ENCODE measurements around the gene KLF16.

Gene KLF16

GRCh38 chr19:1859331-1859781 lies 4.0 kb downstream of the KLF16 start:
- no peak for TF ChIP-seq FOXK2 (IDR thresholded peaks at IDR 0.05)
- TF ChIP-seq FOXA1 (IDR thresholded peaks at IDR 0.05) = no peak
- TF ChIP-seq BHLHE40 (IDR thresholded peaks at IDR 0.05; ENCODE audit: borderline replicate concordance) = no peak
- TF ChIP-seq NFRKB (IDR thresholded peaks at IDR 0.05) = no peak
- no peak for TF ChIP-seq TARDBP (IDR thresholded peaks at IDR 0.05)
- ChIA-PET CTCF (no interaction called here), POLR2A (no interaction called here)
- no peak for DNase-seq (ENCODE audit: extremely low spot score)

DNA sequence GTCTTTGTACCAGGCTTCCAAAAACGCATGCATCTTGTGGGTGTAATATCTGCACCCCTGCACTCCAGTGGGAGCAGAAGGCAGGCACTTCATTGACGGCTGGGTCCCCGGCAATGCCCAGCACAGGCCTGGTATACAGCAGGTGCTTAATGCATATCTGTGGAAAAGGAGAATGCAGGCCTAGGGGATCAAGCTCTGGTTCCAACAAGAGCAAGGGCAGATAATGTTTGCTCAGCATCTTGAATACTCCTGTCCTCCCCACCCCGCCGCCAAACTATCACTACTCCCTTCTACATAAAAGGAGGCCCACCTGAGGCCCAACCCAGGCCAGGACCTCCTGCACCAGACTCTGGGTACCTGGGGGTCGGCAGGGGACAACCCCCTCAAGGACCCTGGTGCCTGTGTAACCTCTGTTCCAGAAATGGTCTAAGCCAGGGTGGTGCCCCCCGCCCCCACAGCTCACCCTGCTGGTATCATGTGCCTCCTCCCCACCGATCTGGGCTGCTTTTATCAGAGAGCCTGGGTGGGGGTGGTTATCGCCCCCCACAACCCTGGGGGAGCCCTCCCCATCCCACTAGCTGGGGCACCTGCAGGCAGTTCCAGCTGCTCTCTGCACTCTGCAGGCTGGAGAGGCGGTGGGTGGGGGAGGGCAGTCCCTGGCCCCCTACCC lies 4.8 kb downstream of the KLF16 start:
- ChIA-PET POLR2A (interaction anchor here (1.4 kb wide), 1 partner anchor 17 kb away, joined by 11 read pairs; no protein-coding TSS in a partner anchor), CTCF (interaction anchor here (0.6 to 2.0 kb wide), 4 partner anchors 10 to 469 kb away, joined by 3 to 6 read pairs (median 4); no protein-coding TSS in a partner anchor)
- TF ChIP-seq ZNF384 (IDR thresholded peaks at IDR 0.05) (no peak), NFRKB (IDR thresholded peaks at IDR 0.05) (no peak), FOXK2 (IDR thresholded peaks at IDR 0.05) (no peak), ELF4 (IDR thresholded peaks at IDR 0.05) (no peak), LEF1 (IDR thresholded peaks at IDR 0.05; ENCODE audit: borderline replicate concordance) (no peak), FOXM1 (IDR thresholded peaks at IDR 0.05; ENCODE audit: borderline replicate concordance) (no peak), BHLHE40 (IDR thresholded peaks at IDR 0.05; ENCODE audit: borderline replicate concordance) (no peak), FOXA1 (IDR thresholded peaks at IDR 0.05) (no peak), ARNT (IDR thresholded peaks at IDR 0.05) (no peak), TARDBP (IDR thresholded peaks at IDR 0.05) (no peak), SP1 (IDR thresholded peaks at IDR 0.05) (no peak), CTBP1 (IDR thresholded peaks at IDR 0.05; ENCODE audit: borderline replicate concordance) (no peak), SUZ12 (IDR thresholded peaks at IDR 0.05) (no peak), HDGF (IDR thresholded peaks at IDR 0.05; ENCODE audit: borderline replicate concordance) (no peak), L3MBTL2 (conservative IDR thresholded peaks at IDR 0.05) (no peak)
- TF ChIP-seq, protein P1, sequence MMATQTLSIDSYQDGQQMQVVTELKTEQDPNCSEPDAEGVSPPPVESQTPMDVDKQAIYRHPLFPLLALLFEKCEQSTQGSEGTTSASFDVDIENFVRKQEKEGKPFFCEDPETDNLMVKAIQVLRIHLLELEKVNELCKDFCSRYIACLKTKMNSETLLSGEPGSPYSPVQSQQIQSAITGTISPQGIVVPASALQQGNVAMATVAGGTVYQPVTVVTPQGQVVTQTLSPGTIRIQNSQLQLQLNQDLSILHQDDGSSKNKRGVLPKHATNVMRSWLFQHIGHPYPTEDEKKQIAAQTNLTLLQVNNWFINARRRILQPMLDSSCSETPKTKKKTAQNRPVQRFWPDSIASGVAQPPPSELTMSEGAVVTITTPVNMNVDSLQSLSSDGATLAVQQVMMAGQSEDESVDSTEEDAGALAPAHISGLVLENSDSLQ (IDR thresholded peaks at IDR 0.05) = no peak
- no peak for DNase-seq (ENCODE audit: extremely low spot score)

- no peak for TF ChIP-seq BHLHE40 (IDR thresholded peaks at IDR 0.05; ENCODE audit: borderline replicate concordance)
- no peak for TF ChIP-seq HDGF (IDR thresholded peaks at IDR 0.05; ENCODE audit: borderline replicate concordance)
- TF ChIP-seq L3MBTL2 (conservative IDR thresholded peaks at IDR 0.05) = no peak
- no peak for TF ChIP-seq SUZ12 (IDR thresholded peaks at IDR 0.05)
- no peak for TF ChIP-seq TARDBP (IDR thresholded peaks at IDR 0.05)
- TF ChIP-seq CTBP1 (IDR thresholded peaks at IDR 0.05; ENCODE audit: borderline replicate concordance) = no peak
- TF ChIP-seq LEF1 (IDR thresholded peaks at IDR 0.05; ENCODE audit: borderline replicate concordance) = no peak
- no peak for TF ChIP-seq NFRKB (IDR thresholded peaks at IDR 0.05)
- TF ChIP-seq FOXA1 (IDR thresholded peaks at IDR 0.05) = no peak
- no peak for TF ChIP-seq SP1 (IDR thresholded peaks at IDR 0.05)
- TF ChIP-seq, protein P1 (IDR thresholded peaks at IDR 0.05) = no peak
- TF ChIP-seq FOXM1 (IDR thresholded peaks at IDR 0.05; ENCODE audit: borderline replicate concordance) = no peak
- no peak for TF ChIP-seq ARNT (IDR thresholded peaks at IDR 0.05)
- no peak for TF ChIP-seq ZNF384 (IDR thresholded peaks at IDR 0.05)
- TF ChIP-seq ELF4 (IDR thresholded peaks at IDR 0.05) = no peak
- no peak for DNase-seq (ENCODE audit: extremely low spot score)
- POLR2A ChIA-PET = interaction anchor here (1.0 to 1.4 kb wide), 2 partner anchors 18 to 25 kb away, joined by 3 to 11 read pairs; no protein-coding TSS in a partner anchor
- CTCF ChIA-PET = interaction anchor here (0.8 to 2.0 kb wide), 3 partner anchors 20 to 72 kb away, joined by 3 to 6 read pairs (median 4); no protein-coding TSS in a partner anchor
Observed at GRCh38 chr19:1857648-1858326, 5.6 kb downstream of the KLF16 start.

DNA sequence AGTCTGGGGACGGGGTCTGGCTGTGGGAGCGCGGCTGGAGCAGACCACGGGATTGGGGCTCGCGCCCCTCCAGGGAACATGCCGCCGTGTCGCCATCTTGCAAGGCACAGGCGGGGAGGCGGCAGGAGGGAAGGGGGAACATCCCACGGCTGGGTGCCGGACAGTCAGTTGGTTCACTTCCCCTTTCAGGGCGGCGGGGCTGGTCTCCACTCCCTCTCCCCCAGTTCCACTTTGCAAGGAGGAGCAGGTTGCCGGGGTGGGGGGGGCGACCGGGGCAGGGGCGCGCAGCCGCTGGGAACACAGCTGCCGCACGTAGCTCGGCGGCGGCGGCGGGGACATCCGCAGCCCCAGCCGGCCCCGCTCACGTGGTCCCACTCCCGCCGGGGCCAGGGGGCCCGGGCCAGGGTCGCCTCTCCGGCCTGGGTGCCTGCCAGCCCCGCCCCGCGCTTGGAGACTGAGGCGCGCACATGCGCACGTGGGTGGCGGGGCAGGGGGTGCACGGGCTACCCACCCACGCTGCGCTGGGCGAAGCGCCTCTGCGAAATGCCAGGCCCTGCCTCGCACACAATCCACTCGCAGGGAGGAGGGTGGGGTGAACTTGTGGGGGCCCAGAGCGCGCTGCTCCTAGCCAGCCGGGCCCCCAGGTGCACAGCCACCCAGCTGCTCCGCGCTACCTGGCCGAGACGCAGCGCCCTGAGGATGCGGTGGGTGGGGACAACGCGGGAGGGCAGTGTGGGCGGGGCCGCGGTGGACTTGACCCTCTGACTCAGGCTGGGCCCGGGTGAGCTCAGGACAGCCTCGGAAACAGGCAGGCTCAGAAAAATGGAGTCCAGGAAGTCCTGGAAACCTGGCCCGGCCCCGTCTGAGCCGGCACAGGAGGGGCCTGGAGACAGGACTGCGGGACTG lies 6.4 kb downstream of the KLF16 start:
- CTCF ChIA-PET = interaction anchor here (0.8 to 2.0 kb wide), 3 partner anchors 19 to 73 kb away, joined by 3 to 6 read pairs (median 4); no protein-coding TSS in a partner anchor
- DNase-seq (ENCODE audit: extremely low spot score) = no peak
- TF ChIP-seq SUZ12 (IDR thresholded peaks at IDR 0.05) = no peak
- no peak for TF ChIP-seq ARNT (IDR thresholded peaks at IDR 0.05)
- no peak for TF ChIP-seq BHLHE40 (IDR thresholded peaks at IDR 0.05; ENCODE audit: borderline replicate concordance)
- no peak for TF ChIP-seq L3MBTL2 (conservative IDR thresholded peaks at IDR 0.05)
- TF ChIP-seq FOXA1 (IDR thresholded peaks at IDR 0.05) = no peak
- no peak for TF ChIP-seq FOXM1 (IDR thresholded peaks at IDR 0.05; ENCODE audit: borderline replicate concordance)
- POLR2A ChIA-PET = interaction anchor here (1.0 kb wide), 1 partner anchor 26 kb away, joined by 3 read pairs; no protein-coding TSS in a partner anchor

- no peak for DNase-seq (ENCODE audit: extremely low spot score)
- TF ChIP-seq SUZ12 (IDR thresholded peaks at IDR 0.05) = no peak
- TF ChIP-seq BHLHE40 (IDR thresholded peaks at IDR 0.05; ENCODE audit: borderline replicate concordance) = no peak
- no peak for TF ChIP-seq NFRKB (IDR thresholded peaks at IDR 0.05)
- no peak for TF ChIP-seq LEF1 (IDR thresholded peaks at IDR 0.05; ENCODE audit: borderline replicate concordance)
- no peak for TF ChIP-seq FOXK2 (IDR thresholded peaks at IDR 0.05)
- TF ChIP-seq FOXA1 (IDR thresholded peaks at IDR 0.05) = no peak
- no peak for TF ChIP-seq L3MBTL2 (conservative IDR thresholded peaks at IDR 0.05)
- no peak for TF ChIP-seq CTBP1 (IDR thresholded peaks at IDR 0.05; ENCODE audit: borderline replicate concordance)
- TF ChIP-seq TARDBP (IDR thresholded peaks at IDR 0.05) = no peak
- TF ChIP-seq SP1 (IDR thresholded peaks at IDR 0.05) = no peak
- TF ChIP-seq, protein P1 (IDR thresholded peaks at IDR 0.05) = no peak
- ChIA-PET POLR2A (no interaction called here), CTCF (no interaction called here)
Observed at GRCh38 chr19:1856345-1856697, 7.1 kb downstream of the KLF16 start.
